A549 treated with DMSO at 1 μM for 4 hours (cell line): Measurements from ENCODE around the gene GEMIN2. TPM values are rescaled to one million over a fixed set of nuclear protein-coding genes. Genes with fewer than 3 reads are reported as not detected.

Source experiments
- total RNA-seq: library from RNA; stranded (reverse); fragments of 200-300 nt; extraction: Qiagen RNA extraction; gene quantifications from 5 replicates; pipeline ENCODE4 v1.2.3, GENCODE V29; 2022; ENCODE audit warnings: low read depth

GEMIN2 gene
- total RNA-seq = 25.0 to 30.1 TPM (median 26.9 TPM) in 5 replicates

GRCh38 chr14:39114073-39114838, at the start of gene GEMIN2:
GEMIN2 (plus strand) TSS chr14:39114323; CDS start chr14:39114339, 16 bp downstream.

GRCh38 chr14:39102969-39103957, 10.9 kb upstream of the GEMIN2 start, which contains the start of gene SEC23A:
SEC23A (minus strand) TSS chr14:39103235; CDS start chr14:39096118, 7,117 bp downstream.

GRCh38 chr14:39174560-39175444, 60.7 kb downstream of the GEMIN2 start, which contains the start of gene PNN:
PNN (plus strand) TSS chr14:39175254; CDS start chr14:39175280, 26 bp downstream.

Other genes starting within 250 kb of the GEMIN2 start
- gene SEC23A, start 11.1 kb upstream of the GEMIN2 start, total RNA-seq = 59.7 to 94.8 TPM (median 86.7 TPM) in 5 replicates
- 13.5 to 16.1 TPM (median 14.8 TPM) in 5 replicates for gene TRAPPC6B, start 56.0 kb downstream of the GEMIN2 start, total RNA-seq
- gene PNN, start 60.9 kb downstream of the GEMIN2 start, total RNA-seq = 46.8 to 56.1 TPM (median 49.2 TPM) in 5 replicates
- 19.3 to 28.2 TPM (median 24.3 TPM) in 5 replicates for gene MIA2, start 119.6 kb downstream of the GEMIN2 start, total RNA-seq